Gastroesophageal sphincter (tissue), 3 donors: ENCODE measurements around the gene TBC1D5.

Experiments used
- CTCF ChIP-seq, 4 experiments: fragments of 200-600 bp in 2 of 4; fragments of 450-650 bp in 2 of 4; sonication (generic) in 1 of 4; IDR thresholded peaks; one replicate each; pipeline ENCODE4 v1.5.1; 2017 to 2019; ENCODE audit warnings: antibody characterized with exemption in 4 of 4, mild to moderate bottlenecking in 2 of 4, moderate library complexity in 2 of 4
- POLR2AphosphoS5 ChIP-seq: sonication (generic); formaldehyde crosslinking; IDR thresholded peaks from one replicate; pipeline ENCODE4 v1.6.1; 2017; ENCODE audit warnings: antibody characterized with exemption

GRCh38 chr3:17233398-17233800 is 509.0 kb downstream of the TBC1D5 start:
- TF ChIP-seq CTCF (IDR thresholded peaks at IDR 0.05) (peak; percentile 30 to 75 (median 59)), POLR2AphosphoS5 (no peak)
